NCI-H345 treated with DMSO at 0.1 percent for 48 hours (cell line): ENCODE results near the gene AFF4.
A peak's percentile ranks its signal among the peaks of the same experiment; 100 is the strongest.

Experiments used
- DNase-seq: peaks from one replicate; lab custom pipeline; 2025; ENCODE audit not compliant: unreplicated experiment; lab: John Stamatoyannopoulos, UW

The AFF4 gene

DNA sequence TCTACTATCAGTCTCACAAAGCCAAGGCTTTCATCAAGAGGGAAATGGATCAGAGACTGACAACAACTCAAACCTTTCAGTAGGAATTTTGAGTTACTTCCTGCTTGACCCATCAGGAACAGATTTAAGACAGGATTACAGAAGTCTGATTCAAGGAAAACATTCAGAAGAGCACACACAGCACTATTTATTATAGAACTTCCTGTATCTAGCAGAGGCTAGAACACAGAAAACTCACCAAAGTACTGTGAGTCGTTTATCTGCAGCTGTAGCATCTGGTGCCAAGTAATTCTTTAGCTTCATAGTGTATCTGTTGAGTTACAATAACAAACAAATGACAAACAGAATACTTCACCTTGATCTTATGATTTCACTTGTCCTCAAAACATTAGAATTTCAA lies 76.2 kb downstream of the AFF4 start:
- no peak for DNase-seq

DNA sequence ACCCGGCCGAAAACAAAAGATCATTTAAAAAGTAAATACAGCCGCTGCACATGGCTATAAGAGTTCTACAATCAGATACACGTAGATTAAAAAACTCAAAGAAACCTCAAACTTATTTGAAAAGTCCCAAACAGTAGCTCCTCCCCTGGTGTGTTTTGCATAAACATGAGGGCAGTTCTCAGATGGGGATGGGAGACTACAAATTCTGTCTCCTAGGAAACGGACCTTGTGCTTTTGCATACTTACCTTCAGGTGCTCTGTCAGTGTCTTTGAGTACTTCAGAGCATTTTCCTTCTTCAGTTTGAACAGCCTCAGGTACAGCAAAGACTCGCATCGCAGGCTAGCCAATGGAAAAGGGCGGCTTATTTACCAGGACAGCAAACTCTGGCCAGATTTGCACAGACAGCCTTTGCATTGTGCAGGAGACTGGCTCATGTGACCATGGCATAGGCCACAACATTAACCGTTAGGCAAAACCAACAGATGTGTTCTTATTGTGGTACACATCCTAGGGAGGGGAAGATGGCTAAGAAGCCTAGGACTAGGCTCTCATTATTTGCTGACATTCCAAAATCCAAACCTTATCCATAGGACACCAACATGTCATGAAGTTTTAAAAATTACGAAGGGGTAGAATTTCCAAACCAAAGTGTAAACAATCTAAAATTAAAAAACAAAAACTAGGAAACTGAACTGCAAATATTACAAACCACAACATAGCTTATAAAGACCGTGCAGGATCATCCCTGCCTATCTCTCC lies 77.2 kb downstream of the AFF4 start:
- DNase-seq: no peak

DNA sequence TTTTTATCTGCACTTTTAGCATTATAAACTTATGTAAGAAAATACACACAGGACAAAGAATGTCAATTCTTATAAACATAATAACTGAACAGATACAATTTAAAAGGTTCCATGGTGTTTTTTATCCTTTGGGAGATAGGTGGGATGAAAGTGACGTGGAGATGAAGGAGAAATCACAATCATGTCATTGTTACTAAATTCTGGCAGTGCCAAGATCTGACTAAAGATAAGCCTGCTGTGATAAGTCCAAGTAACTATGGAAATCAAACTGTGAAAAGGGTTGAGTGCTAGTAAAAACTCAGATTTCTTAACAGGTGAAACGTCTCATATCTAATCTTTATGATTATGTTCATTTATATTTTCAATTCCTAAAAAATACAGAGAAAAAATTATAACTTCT lies 78.9 kb downstream of the AFF4 start:
- DNase-seq: no peak

DNA sequence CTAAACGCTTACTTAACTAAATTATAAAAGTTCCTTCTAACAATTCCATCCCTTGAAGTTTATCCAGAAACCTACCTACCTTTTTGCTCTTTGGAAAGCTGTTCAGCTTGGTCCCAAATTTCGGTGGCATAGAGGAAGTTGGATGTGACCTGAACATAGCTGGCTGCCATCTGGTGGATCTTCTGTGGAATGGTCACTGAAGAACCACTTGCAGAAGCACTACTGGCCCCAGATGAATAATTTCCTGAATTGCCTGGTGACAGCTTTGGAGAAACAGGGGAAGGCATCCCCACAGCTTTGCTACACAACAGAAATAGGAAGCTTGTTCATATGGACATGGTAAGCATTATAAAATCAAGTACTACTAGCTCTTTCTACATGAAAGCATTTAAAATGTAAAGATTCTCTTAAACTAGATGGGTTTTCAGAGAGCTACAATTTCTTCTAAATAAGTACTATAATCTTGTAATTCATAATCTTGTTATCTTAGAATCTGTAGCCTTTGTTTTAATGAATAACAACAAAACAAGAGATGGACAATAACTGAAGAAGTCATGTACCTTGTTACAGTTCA lies 80.1 kb downstream of the AFF4 start:
- DNase-seq: peak; percentile 13

DNA sequence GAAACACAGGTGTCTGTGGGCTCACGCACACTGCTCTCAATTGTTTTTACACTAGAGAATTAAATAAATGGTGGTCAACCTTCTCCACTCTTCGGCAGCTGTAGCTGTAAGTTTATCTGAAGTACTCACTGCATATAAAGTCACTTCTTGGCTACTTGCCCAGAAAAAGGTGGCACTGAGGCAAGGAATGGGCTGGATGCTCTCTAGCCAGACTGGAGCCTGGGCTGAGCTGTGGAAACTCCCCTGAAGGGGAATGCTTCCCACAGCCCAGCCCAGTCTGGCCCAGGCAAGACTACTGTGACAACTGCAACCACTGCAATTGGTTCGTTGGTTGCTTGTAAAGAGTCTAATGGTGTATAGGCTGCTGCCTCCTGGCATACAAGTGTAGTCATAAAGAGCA lies 85.5 kb downstream of the AFF4 start:
- DNase-seq: peak; percentile 17

DNA sequence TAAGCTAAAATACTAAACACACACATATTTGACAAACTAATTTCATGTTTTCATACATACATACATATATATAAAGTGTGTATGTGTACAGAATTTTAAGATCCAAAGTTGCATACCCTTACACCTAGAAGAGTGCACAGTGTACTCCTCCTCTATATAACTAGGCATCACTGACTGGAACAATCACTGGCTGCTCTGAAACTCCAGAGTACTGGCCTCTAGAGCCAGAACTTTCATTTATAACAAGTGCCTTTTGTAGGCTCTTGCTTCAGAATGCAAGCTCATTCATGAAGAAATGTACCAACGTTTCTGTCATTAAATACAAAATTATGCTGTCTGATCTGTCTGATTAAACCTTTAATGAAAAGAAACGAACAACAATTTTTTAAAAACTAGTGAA lies 86.0 kb downstream of the AFF4 start:
- DNase-seq: no peak

DNA sequence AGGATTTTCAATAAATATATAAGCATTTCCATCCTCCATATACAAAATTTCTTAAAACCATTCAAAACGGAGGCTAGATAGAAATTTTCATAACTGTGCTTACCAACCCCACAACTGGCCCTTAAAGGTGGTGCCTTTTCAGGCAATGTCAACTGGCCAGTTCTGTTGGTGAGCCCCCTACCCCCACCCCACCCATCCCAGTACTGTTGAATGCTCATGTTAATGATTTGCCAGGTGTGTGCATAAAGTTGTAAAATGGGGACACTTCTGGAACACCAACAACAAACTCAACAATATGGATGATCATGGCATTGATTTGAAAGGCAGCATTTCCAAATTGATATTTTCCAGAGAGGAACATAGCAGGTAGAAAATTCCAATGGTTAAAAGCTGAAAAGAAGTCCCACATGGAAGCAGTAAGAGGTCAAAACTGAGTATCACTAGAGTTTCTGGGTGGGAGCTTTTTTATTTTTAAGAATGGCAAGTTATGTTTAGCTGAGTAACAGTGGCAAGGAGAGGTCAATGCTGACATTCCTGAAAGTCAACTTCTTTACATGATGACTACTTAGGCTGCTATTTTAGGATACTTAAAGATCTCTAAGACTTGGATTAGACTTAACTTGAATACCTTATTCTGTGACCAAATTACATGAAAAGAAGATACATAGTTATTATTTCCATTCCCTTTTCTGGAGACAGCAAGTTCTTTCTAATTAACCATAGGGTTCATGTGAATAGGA lies 87.2 kb downstream of the AFF4 start:
- no peak for DNase-seq

DNA sequence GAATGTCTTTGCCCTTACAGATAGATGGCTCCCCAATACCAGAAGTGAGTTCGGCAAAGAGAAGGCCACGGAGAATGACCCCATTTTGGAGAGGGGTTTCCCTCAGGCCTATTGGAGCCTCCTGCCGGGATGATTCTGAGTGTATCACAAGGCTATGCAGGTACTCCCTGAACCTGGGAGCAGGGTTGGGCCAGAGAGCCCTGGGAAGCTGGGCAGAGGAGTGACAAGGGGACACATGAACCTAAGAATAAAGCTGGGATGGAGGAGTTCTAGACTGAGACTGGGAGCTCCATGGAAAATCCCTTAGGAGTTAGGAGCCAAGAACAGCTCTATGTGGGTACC lies 89.5 kb downstream of the AFF4 start:
- no peak for DNase-seq

DNA sequence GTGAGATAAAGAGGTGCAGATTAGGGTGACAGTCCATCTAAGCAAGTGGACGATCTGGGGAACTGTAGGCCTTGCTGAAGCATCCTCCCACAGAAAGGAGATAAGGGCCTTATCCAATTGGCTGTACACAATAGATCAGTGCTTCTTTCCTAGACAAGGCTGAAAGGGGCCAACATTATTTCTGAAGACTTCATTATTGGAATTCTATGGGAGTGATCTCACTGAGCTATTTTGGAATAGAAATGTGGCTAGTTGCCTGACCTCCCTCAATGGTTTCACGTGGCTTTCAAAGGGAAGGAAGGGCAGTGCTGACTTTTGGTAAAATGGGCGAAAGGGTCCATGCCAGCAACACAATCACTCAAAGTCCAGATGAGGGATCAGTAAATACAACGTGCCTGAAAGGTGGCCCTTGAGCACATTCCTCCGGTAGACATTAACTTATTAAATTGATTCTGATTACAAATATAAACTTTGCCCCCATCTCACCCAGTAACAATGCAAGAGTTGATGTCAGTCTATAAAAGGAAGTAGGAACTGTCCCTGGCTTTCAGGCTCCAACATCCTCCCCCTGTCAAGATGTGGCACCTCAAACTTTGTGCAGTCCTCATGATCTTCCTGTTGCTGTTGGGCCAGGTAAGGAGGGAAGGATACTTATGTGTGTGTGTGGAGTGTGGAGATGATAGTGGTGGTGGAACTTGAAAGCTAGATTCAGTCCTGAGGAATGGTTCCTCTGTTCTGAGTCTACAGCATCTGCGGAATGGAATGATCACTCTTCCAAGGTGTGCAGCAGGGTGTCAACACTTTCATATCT lies 90.1 kb downstream of the AFF4 start, which contains the start of gene LEAP2:
TSS of gene LEAP2 (plus strand) at position 550 of the 811 bp plus-strand sequence. CDS start at position 577, 27 bp downstream.
- DNase-seq: no peak

DNA sequence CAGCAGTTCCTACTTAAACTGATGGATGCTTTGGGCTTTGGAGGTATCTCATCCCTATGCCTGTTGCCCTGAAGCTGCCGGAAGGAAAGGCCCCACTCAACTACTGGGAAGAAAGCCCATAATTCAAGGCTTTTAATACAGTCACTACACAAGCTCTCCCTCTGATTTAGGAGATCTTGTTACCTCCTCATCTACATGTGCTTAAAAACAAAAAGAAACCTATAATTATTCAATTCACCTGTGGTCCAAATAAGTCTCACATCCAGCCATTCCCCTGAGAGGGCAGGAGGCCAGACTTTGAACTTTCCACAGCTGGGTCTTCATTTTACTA lies 90.7 kb downstream of the AFF4 start:
- no peak for DNase-seq

DNA sequence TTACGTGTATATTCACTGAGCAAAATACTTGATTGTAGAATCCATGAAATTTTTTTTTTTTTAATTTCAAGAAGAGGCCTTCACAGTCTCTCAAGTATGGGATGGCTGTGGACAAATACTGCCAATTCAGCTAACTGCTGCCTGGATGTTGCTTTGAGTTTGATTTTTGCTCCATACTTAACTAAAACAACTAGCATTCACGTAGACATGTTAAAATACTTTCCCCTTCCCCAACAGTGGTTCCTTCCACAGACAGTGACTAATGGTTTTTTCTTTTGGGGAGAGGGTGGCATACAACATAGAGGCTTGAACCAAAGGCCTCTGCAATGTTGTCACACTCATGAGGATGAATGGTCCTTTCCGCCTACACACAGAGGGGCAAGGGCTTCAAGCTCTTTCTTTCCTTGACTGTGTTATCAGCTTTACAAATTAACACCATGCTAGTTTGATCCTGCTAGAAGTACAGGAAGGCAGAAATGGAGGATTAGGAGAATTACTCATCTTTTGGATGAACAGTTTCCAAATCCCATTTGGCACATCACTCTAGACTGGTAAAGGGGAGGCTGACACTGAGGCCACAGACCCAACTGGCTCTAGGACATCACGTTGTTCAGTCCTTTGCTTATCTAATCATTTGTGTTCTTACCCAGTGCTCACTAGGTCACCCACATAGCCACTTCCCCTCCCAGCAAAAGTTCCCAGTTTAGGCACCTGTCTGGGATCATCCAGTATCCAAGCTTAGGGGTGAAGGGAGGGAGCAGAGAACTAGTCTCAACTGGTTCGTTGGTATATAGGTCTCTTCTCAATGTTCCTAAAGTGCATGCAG lies 91.8 kb downstream of the AFF4 start:
- no peak for DNase-seq

DNA sequence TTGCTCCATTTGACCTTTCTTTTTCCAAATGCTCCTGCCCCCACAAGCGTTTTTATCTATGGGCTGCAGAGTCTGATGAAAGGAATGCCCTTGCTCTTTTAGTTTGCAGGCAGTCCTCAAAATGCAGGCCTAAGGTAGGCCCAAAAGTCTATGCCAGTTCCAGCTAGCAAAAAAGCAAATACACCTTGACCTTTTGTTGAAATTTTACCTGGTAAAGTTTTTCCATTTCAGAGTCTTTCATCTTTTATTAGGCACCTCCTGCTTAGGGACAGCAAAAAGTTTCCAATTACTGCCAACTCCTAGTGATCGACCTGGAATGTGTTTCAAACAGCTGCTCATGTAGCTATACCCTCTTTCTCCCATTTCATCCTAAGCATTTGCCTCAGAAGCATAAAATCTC lies 92.6 kb downstream of the AFF4 start:
- DNase-seq: no peak

DNA sequence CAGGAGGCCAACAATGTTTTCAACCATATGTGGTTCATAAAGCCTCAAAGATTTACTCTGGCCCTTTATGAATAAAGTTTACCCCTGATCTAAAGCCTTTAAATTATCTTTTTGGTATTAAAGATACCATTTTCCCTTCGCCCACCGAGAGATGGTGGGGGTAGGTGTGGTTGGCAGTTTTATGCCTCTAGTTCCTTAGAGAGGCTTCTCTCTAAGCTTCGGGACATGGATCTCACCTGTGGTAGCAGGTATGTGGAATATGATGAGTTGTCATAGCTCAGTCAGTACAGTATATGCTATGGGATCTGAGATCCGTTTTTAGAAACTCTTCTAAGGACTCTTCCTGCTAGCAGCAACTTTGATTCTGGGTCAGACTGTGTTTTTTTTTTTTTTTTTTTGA lies 94.7 kb downstream of the AFF4 start:
- DNase-seq: no peak

DNA sequence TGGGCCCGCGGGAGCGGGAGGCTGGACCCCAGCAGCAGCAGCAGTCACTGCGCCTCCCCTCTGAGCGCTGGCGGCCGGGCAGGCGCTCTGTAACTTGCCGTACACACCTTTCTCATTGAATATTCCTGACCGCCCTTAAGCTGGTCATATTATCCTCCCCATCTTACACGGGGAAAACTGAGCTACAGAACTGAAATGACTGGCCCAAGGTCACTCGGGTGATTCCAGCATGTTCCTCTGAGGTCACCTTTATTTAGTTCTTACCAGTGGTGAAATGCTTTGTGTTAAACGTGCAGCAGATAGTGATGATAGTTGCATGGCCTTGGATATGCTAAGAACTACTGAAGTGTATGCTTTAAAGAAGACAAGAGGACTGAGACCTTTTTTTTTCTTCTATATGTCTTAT lies 96.4 kb downstream of the AFF4 start:
- DNase-seq: no peak

DNA sequence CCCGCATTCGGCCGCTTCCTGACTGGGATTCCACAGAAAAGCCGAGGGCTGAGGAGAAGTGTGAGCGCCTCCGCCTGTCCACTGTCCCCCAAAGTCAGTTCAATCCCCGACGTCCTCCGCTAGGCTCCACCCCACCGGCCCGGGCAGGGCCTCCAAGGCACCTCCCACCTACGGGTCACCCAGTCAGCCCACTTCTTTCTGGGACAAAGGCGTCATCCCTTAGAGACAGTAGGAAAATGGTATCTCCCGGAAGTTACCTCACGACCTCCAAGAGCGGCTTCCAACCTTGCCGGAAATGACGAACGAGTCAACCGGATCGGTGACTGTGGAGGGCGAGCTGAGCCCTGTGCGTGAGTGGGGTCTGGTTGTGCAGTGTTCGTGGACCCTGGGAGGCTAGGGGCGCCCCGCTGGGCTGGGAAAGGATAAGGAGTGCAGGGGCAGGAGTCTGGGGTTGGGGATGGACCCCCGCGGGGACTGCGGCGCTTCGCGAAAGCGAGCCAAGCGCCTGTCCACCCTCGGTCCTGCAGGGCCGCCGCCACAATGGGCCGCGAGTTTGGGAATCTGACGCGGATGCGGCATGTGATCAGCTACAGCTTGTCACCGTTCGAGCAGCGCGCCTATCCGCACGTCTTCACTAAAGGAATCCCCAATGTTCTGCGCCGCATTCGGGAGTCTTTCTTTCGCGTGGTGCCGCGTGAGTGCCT lies 96.9 kb downstream of the AFF4 start, which contains the start of the genes GDF9 and UQCRQ:
TSS of gene GDF9 (minus strand) at position 128 of the 704 bp plus-strand sequence. CDS start 1,936 bp downstream, outside the sequence.
TSS of gene UQCRQ (plus strand) at position 301 of the 704 bp plus-strand sequence. CDS start at position 541, 240 bp downstream.
- DNase-seq: peak; percentile 91

DNA sequence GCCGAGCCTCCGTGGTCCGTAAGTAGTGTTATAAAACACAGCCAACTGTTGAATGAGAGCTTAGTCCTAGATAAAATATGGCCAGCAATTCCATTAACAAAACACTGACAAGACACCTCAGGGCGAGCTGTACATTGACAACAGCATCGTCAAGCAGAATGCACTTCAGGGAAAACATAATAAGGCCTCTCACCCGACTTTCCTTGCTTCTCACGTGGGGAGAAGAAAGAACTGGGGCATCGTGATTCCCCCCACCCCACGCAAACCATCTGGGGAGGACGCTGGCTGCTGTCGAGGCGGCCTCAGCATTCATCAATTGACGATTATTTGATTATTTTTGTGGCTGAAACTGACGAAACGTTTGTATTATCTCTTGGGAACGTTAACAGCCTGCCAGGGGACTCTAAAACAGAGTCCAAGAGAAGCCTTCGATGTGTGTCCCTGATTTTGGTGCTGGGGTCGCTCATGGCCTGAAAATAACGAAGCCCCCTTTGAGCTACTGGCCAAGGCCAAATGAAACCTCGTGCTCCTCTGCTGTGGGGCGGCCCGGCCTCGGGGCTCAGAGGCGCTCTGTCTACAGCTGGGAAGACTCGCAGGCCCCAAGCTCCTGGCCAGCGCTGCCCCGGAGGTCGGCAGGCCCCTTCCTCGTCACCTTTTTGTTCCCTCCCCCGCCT lies 97.6 kb downstream of the AFF4 start:
- DNase-seq: no peak

DNA sequence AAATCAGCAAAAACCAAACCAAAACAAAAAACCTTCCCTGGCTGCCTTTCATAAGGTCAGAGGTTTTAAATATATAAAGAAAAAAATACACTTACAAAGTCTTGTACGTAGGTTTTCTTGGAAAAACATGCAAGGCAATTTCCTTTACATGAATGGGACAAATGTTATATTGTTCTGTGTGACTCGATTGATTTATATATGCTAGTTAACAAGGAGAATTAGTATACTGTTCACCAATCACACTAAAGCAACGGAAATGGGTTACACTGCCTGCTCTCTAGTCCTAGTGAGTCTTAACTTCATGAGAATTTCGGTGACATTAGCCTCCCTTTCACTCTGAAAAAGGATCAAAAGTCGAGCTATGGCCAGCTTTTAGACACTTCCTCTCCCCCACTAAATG lies 102.7 kb downstream of the AFF4 start:
- DNase-seq: no peak

DNA sequence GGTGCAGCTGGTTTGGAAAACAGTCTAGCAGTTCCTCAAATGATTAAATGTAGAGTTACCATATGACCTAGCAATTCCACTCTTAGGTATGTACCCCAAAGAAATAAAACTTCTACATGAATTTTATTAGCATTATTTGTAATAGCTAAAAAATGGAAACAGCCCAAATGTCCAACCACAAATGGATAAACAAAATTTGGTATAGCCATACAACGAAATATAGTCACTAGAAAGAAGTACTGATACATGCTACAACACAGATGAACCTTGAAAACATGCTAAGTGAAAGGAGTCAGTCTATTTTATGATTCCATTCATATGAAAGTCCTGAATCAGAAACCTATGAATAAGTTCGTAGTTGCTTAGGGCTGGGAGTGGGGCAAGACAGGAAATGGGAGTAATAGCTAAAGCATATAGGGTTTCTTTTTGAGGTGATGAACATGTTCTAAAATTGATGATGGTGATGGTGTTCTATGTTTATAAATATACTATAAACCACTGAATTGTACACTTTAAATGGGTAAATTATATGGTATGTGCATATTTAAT lies 103.5 kb downstream of the AFF4 start:
- DNase-seq: no peak

DNA sequence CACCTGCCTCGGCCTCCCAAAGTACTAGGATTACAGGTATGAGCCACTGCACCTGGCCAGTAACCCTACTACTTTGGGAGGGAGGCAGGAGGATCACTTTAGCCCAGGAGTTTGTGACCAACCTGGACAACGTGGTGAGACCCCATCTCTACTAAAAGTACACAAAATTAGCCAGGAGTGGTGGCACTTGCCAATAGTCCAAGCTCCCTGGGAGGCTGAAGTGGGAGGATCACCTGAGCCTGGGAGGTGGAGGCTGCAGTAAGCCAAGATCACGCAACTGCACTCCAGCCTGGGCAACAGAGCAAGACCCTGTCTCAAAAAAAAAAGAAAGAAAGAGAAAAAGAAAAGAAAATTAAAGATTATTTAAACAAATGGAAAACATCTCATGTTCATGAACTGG lies 107.4 kb downstream of the AFF4 start:
- no peak for DNase-seq
